ENCODE results near the gene MTNR1A. TPM values are rescaled to one million over a fixed set of nuclear protein-coding genes. Genes with fewer than 3 reads are reported as not detected.

Gene MTNR1A
- total and polyA plus RNA-seq, 2 donors (not counting 1 experiment from before 2014, with no cell fraction given): not detected

GRCh38 chr4:186599483-186599882 is 44.1 kb upstream of the MTNR1A start:
- DNase-seq (no peak), ATAC-seq (ENCODE audit: low read depth) (no peak)
- ChIA-PET CTCF (no interaction called here), POLR2A (no interaction called here)
- 87% methylated on average over 9 of the region's 10 CpGs for WGBS (ENCODE audit: insufficient coverage)
- H3K27me3 ChIP-seq (replicated peaks in 1 of 4; ENCODE audit: control extremely low read depth in 1 of 4, control insufficient read depth in 3 of 4, insufficient read depth in 4 of 4, low read length in 3 of 4): no peaks in the 10 kb centered on the region
- no peaks in the 10 kb centered on the region for H3K79me2 ChIP-seq (ENCODE audit: control insufficient read depth, insufficient read depth, low read length)
- no peaks in the 10 kb centered on the region for H3K9me3 Mint-ChIP-seq (ENCODE audit: insufficient read depth)
- H3K9ac ChIP-seq (ENCODE audit: low read length): no peak overlapping the region
- no peak overlapping the region for H3K27ac ChIP-seq (ENCODE audit: low read length in 2 of 2)
- H3K4me3 Mint-ChIP-seq: no peak overlapping the region
- H3K4me3 ChIP-seq (ENCODE audit: control extremely low read depth in 1 of 5, extremely low read depth in 1 of 5, insufficient read depth in 1 of 5, low read depth in 2 of 5, low read length in 4 of 5): no peak overlapping the region
- H3K4me1 Mint-ChIP-seq: no peaks in the 10 kb centered on the region
- H4K20me1 ChIP-seq (ENCODE audit: control insufficient read depth, insufficient read depth, low read length, poor library complexity, severe bottlenecking): no peaks in the 10 kb centered on the region
- no peak overlapping the region for H3K27ac Mint-ChIP-seq
- no peak overlapping the region for H2AFZ ChIP-seq (ENCODE audit: insufficient read depth, low read depth, low read length, poor library complexity, severe bottlenecking)
- no peak for TF ChIP-seq EZH2 (IDR thresholded peaks at IDR 0.05; ENCODE audit: borderline replicate concordance, insufficient read depth, low read depth, low read length, poor library complexity, severe bottlenecking)
- no peak for TF ChIP-seq CTCF (IDR thresholded peaks at IDR 0.05)
- no peaks in the 10 kb centered on the region for H3K4me1 ChIP-seq (ENCODE audit: control insufficient read depth in 2 of 2, insufficient read depth in 2 of 2, low read length in 2 of 2)
- H3K9me3 ChIP-seq (ENCODE audit: control extremely low read depth in 1 of 3, control insufficient read depth in 2 of 3, insufficient read depth in 1 of 3, low read length in 2 of 3): peaks cover 0 to 8% (median 0%) of the 10 kb centered on the region in 3 donors
- H3K27me3 Mint-ChIP-seq: no peaks in the 10 kb centered on the region
- H3K4me2 ChIP-seq (replicated peaks; ENCODE audit: low read depth, low read length, poor library complexity, severe bottlenecking): no peak overlapping the region
- no peaks in the 10 kb centered on the region for H3K36me3 ChIP-seq (replicated peaks in 1 of 2; ENCODE audit: control extremely low read depth in 1 of 2, control insufficient read depth in 1 of 2, extremely low read depth in 1 of 2, insufficient read depth in 2 of 2, low read length in 1 of 2)
- intact Hi-C loops (cut with micrococcal nuclease): no loop called here

- Mint-ChIP-seq H3K4me1 (no peaks in the 10 kb centered on the region), H3K4me3 (no peak overlapping the region), H3K9me3 (ENCODE audit: insufficient read depth) (no peaks in the 10 kb centered on the region), H3K27ac (no peak overlapping the region), H3K27me3 (no peaks in the 10 kb centered on the region)
- H3K27ac ChIP-seq (ENCODE audit: low read length in 2 of 2): no peak overlapping the region
- DNase-seq (no peak), ATAC-seq (ENCODE audit: low read depth) (no peak)
- no peaks in the 10 kb centered on the region for H3K27me3 ChIP-seq (replicated peaks in 1 of 4; ENCODE audit: control extremely low read depth in 1 of 4, control insufficient read depth in 3 of 4, insufficient read depth in 4 of 4, low read length in 3 of 4)
- H3K4me1 ChIP-seq (ENCODE audit: control insufficient read depth in 2 of 2, insufficient read depth in 2 of 2, low read length in 2 of 2): no peaks in the 10 kb centered on the region
- WGBS (ENCODE audit: insufficient coverage): 90% methylated on average over 6 of the region's 7 CpGs
- no peaks in the 10 kb centered on the region for H3K36me3 ChIP-seq (replicated peaks in 1 of 2; ENCODE audit: control extremely low read depth in 1 of 2, control insufficient read depth in 1 of 2, extremely low read depth in 1 of 2, insufficient read depth in 2 of 2, low read length in 1 of 2)
- no peak overlapping the region for H2AFZ ChIP-seq (ENCODE audit: insufficient read depth, low read depth, low read length, poor library complexity, severe bottlenecking)
- POLR2A ChIA-PET: no interaction called here
- H3K9me3 ChIP-seq (ENCODE audit: control extremely low read depth in 1 of 3, control insufficient read depth in 2 of 3, insufficient read depth in 1 of 3, low read length in 2 of 3): peaks cover 0 to 8% (median 0%) of the 10 kb centered on the region in 3 donors
- TF ChIP-seq CTCF (IDR thresholded peaks at IDR 0.05) (no peak), EZH2 (IDR thresholded peaks at IDR 0.05; ENCODE audit: borderline replicate concordance, insufficient read depth, low read depth, low read length, poor library complexity, severe bottlenecking) (no peak)
- no peak overlapping the region for H3K4me3 ChIP-seq (ENCODE audit: control extremely low read depth in 1 of 5, extremely low read depth in 1 of 5, insufficient read depth in 1 of 5, low read depth in 2 of 5, low read length in 4 of 5)
- CTCF ChIA-PET: interaction anchor here (1.1 kb wide), 1 partner anchor 11 kb away, joined by 3 read pairs; no protein-coding TSS in a partner anchor
- H4K20me1 ChIP-seq (ENCODE audit: control insufficient read depth, insufficient read depth, low read length, poor library complexity, severe bottlenecking): no peaks in the 10 kb centered on the region
- no peak overlapping the region for H3K9ac ChIP-seq (ENCODE audit: low read length)
- H3K79me2 ChIP-seq (ENCODE audit: control insufficient read depth, insufficient read depth, low read length): no peaks in the 10 kb centered on the region
- intact Hi-C loops (cut with micrococcal nuclease): no loop called here
- no peak overlapping the region for H3K4me2 ChIP-seq (replicated peaks; ENCODE audit: low read depth, low read length, poor library complexity, severe bottlenecking)
Measured at GRCh38 chr4:186598686-186599085, 43.3 kb upstream of the MTNR1A start.
